AG04450 (cell line): ENCODE data around the gene HACL1. TPM values are rescaled to one million over a fixed set of nuclear protein-coding genes. Genes with fewer than 3 reads are reported as not detected.

ENCODE experiments used
- CTCF ChIA-PET: fragments of 300-600, 350-600 bp; formaldehyde crosslinking; extraction: SDS; loops from one replicate; lab custom pipeline; 2022; ENCODE audit warnings: antibody characterized with exemption, inconsistent platforms; lab: Charles Lee
- POLR2A ChIA-PET: fragments of 350-600 bp; formaldehyde crosslinking; extraction: SDS; loops from one replicate; lab custom pipeline; 2021; ENCODE audit warnings: antibody characterized with exemption, inconsistent platforms; lab: Yijun Ruan, JAX
- DNase-seq: peaks from one replicate; pipeline ENCODE4 v3.0.0-alpha.2; 2011; ENCODE audit warnings: low read depth, low spot score
- H3K27ac ChIP-seq: one replicate; pipeline ENCODE4 v1.5.1; 2012; ENCODE audit warnings: low read depth, low read length, control low read depth
- H3K27me3 ChIP-seq: one replicate; pipeline ENCODE4 v1.6.0; 2012; ENCODE audit warnings: low read length; ENCODE audit not compliant: control insufficient read depth, insufficient read depth
- H3K4me3 ChIP-seq: 2 replicates; pipeline ENCODE4 v1.5.1; 2011; ENCODE audit warnings: mild to moderate bottlenecking, low read depth, low read length, control low read depth
- H3K9me3 ChIP-seq: 2 replicates; pipeline ENCODE4 v1.5.1; 2012; ENCODE audit warnings: low read length; ENCODE audit not compliant: control insufficient read depth, insufficient read depth
- CTCF ChIP-seq: IDR thresholded peaks from 2 replicates; pipeline ENCODE4 v1.5.1; 2011; ENCODE audit warnings: low read depth, low read length, control low read depth, inconsistent platforms
- polyA plus RNA-seq: library from polyadenylated mRNA; depleted of rRNA; stranded (reverse); fragments of >200 nt; gene quantifications from 2 replicates; pipeline ENCODE4 v1.2.3, GENCODE V29; 2011

HACL1 gene
- polyA plus RNA-seq, 1 experiment, result 22.0 TPM

- CTCF ChIA-PET, result interaction anchor here (0.7 kb wide), 1 partner anchor 14 kb away, joined by 3 read pairs; no protein-coding TSS in a partner anchor
Observed at GRCh38 chr3:15585111-15585845, 16.1 kb downstream of the HACL1 start.

GRCh38 chr3:15581471-15582394 is 19.6 kb downstream of the HACL1 start:
- DNase-seq, result no peak
- no peaks in the 10 kb centered on the region for H3K9me3 ChIP-seq
- no peak overlapping the region for H3K4me3 ChIP-seq
- no peaks in the 10 kb centered on the region for H3K27me3 ChIP-seq
- CTCF ChIA-PET, result no interaction called here
- no peak for TF ChIP-seq CTCF
- POLR2A ChIA-PET, result no interaction called here
- H3K27ac ChIP-seq, result no peak overlapping the region

More at GRCh38 chr3:15585111-15585845, 16.1 kb downstream of the HACL1 start:
- Histone ChIP-seq H3K27me3 (no peaks in the 10 kb centered on the region), H3K4me3 (no peak overlapping the region), H3K27ac (no peak overlapping the region), H3K9me3 (no peaks in the 10 kb centered on the region)
- TF ChIP-seq CTCF, result no peak
- POLR2A ChIA-PET, result no interaction called here
- DNase-seq, result no peak

DNA sequence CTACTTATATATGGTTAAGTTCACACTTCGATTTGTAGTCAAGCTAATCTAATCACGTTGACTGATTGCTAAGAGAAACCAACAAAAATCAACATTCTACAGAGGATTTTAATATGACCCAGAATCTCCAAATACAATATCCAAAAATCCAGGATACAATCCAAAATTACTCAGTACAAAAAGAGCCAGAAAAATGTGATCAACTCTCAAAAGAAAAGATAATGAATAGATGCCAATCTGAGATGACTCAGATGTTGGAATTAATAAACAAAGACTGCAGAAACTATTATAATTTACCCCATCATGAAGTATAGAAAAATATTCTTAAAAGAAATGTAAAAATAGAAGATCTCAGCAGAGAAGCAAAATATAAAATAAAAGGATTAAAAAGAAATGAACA is 22.3 kb downstream of the HACL1 start:
- Histone ChIP-seq H3K4me3 (no peak overlapping the region), H3K27ac (no peak overlapping the region), H3K27me3 (no peaks in the 10 kb centered on the region), H3K9me3 (no peaks in the 10 kb centered on the region)
- no peak for TF ChIP-seq CTCF
- no peak for DNase-seq
- ChIA-PET POLR2A (no interaction called here), CTCF (no interaction called here)

- DNase-seq, result no peak
- CTCF ChIA-PET, result no interaction called here
- no peak overlapping the region for H3K4me3 ChIP-seq
- H3K27ac ChIP-seq, result no peak overlapping the region
- H3K9me3 ChIP-seq, result no peaks in the 10 kb centered on the region
- H3K27me3 ChIP-seq, result no peaks in the 10 kb centered on the region
- no peak for TF ChIP-seq CTCF
- POLR2A ChIA-PET, result no interaction called here
Observed at GRCh38 chr3:15578289-15578867, 23.0 kb downstream of the HACL1 start.

- no peak for DNase-seq
- Histone ChIP-seq H3K27me3 (no peaks in the 10 kb centered on the region), H3K4me3 (no peak overlapping the region), H3K27ac (no peak overlapping the region), H3K9me3 (no peaks in the 10 kb centered on the region)
- TF ChIP-seq CTCF, result no peak
- ChIA-PET CTCF (no interaction called here), POLR2A (no interaction called here)
Observed at GRCh38 chr3:15576475-15576874, 24.9 kb downstream of the HACL1 start.
